ENCODE results near the gene AGO1.
"Not testable (repeated sequence)": the region's sequence is repeated elsewhere in the genome, so short reads cannot be mapped to it uniquely, and the experiment has no call there.

AGO1 gene

GRCh38 chr1:35869245-35869950 lies 13.6 kb upstream of the AGO1 start:
- not testable (repeated sequence) for DNase-seq

GRCh38 chr1:35870651-35871309 lies 12.2 kb upstream of the AGO1 start:
- DNase-seq: no peak

- DNase-seq: no peak
Measured at GRCh38 chr1:35873243-35873750, 9.7 kb upstream of the AGO1 start.

- DNase-seq: not testable (repeated sequence)
Measured at GRCh38 chr1:35874115-35874514, 8.9 kb upstream of the AGO1 start.

GRCh38 chr1:35876988-35877387 lies 6.0 kb upstream of the AGO1 start:
- DNase-seq: no peak

- peak in 1 of 5 experiments; percentile 31 for DNase-seq
Measured at GRCh38 chr1:35881850-35882273, 1.1 kb upstream of the AGO1 start.

- no peak for DNase-seq
Measured at GRCh38 chr1:35882586-35882944, 444 bp upstream of the AGO1 start.

GRCh38 chr1:35883635-35884101 lies 659 bp downstream of the AGO1 start:
- DNase-seq: peak; percentile 17 to 53 (median 26)

- DNase-seq: no peak
Measured at GRCh38 chr1:35884934-35885333, 1.9 kb downstream of the AGO1 start.

- DNase-seq: no peak
Measured at GRCh38 chr1:35885961-35886558, 3.1 kb downstream of the AGO1 start.

- DNase-seq: no peak
Measured at GRCh38 chr1:35886577-35887431, 3.8 kb downstream of the AGO1 start.

- DNase-seq: no peak
Measured at GRCh38 chr1:35887508-35887907, 4.5 kb downstream of the AGO1 start.

- DNase-seq: no peak
Measured at GRCh38 chr1:35888255-35888654, 5.2 kb downstream of the AGO1 start.

GRCh38 chr1:35888981-35889380 lies 6.0 kb downstream of the AGO1 start:
- not testable (repeated sequence) for DNase-seq

GRCh38 chr1:35893051-35893879 lies 10.3 kb downstream of the AGO1 start:
- DNase-seq: no peak

- no peak for DNase-seq
Measured at GRCh38 chr1:35894183-35894582, 11.2 kb downstream of the AGO1 start.

GRCh38 chr1:35894656-35895055 lies 11.6 kb downstream of the AGO1 start:
- no peak for DNase-seq

GRCh38 chr1:35899941-35900340 lies 16.9 kb downstream of the AGO1 start:
- DNase-seq: peak in 1 of 5 experiments; percentile 11

GRCh38 chr1:35901235-35901634 lies 18.2 kb downstream of the AGO1 start:
- no peak for DNase-seq

GRCh38 chr1:35902671-35903070 lies 19.7 kb downstream of the AGO1 start:
- DNase-seq: no peak

- DNase-seq: no peak
Measured at GRCh38 chr1:35914717-35915116, 31.7 kb downstream of the AGO1 start.

GRCh38 chr1:35915693-35916092 lies 32.7 kb downstream of the AGO1 start:
- no peak for DNase-seq
